ENCODE data around the gene JRKL.

The JRKL gene

GRCh38 chr11:96373826-96374225 is 16.0 kb upstream of the JRKL start:
- in situ Hi-C loops (cut with HindIII; ENCODE audit: low sequenced_read_pairs), result no loop called here
- H3K4me3 ChIP-seq (ENCODE audit: low read depth, low read length), result no peak overlapping the region
- no peak for DNase-seq (ENCODE audit: low read depth)
- TF ChIP-seq CTCF (IDR thresholded peaks at IDR 0.05; ENCODE audit: low read depth, low read length, missing control alignments), result no peak

- H3K4me3 ChIP-seq (ENCODE audit: low read depth, low read length), result no peak overlapping the region
- no peak for DNase-seq (ENCODE audit: low read depth)
- no peak for TF ChIP-seq CTCF (IDR thresholded peaks at IDR 0.05; ENCODE audit: low read depth, low read length, missing control alignments)
- in situ Hi-C loops (cut with HindIII; ENCODE audit: low sequenced_read_pairs), result loop anchor here (25.0 kb wide), 1 partner anchor 539 kb away; no protein-coding TSS in a partner anchor
These were observed 13.0 kb upstream of the JRKL start for GRCh38 chr11:96376796-96377195.

- in situ Hi-C loops (cut with HindIII; ENCODE audit: low sequenced_read_pairs), result loop anchor here (25.0 kb wide), 1 partner anchor 547 kb away; no protein-coding TSS in a partner anchor
- H3K4me3 ChIP-seq (ENCODE audit: low read depth, low read length), result no peak overlapping the region
- no peak for TF ChIP-seq CTCF (IDR thresholded peaks at IDR 0.05; ENCODE audit: low read depth, low read length, missing control alignments)
- DNase-seq (ENCODE audit: low read depth), result no peak
These were observed 5.7 kb upstream of the JRKL start for GRCh38 chr11:96384156-96384555.

GRCh38 chr11:96385187-96385586 is 4.6 kb upstream of the JRKL start:
- in situ Hi-C loops (cut with HindIII; ENCODE audit: low sequenced_read_pairs), result loop anchor here (25.0 kb wide), 1 partner anchor 548 kb away; no protein-coding TSS in a partner anchor
- no peak for DNase-seq (ENCODE audit: low read depth)
- TF ChIP-seq CTCF (IDR thresholded peaks at IDR 0.05; ENCODE audit: low read depth, low read length, missing control alignments), result no peak
- H3K4me3 ChIP-seq (ENCODE audit: low read depth, low read length), result no peak overlapping the region

- peak; percentile 6 for TF ChIP-seq CTCF (IDR thresholded peaks at IDR 0.05; ENCODE audit: low read depth, low read length, missing control alignments)
- in situ Hi-C loops (cut with HindIII; ENCODE audit: low sequenced_read_pairs), result loop anchor here (25.0 kb wide), 1 partner anchor 552 kb away; no protein-coding TSS in a partner anchor
- no peak for DNase-seq (ENCODE audit: low read depth)
- peak overlapping the region; percentile 70 for H3K4me3 ChIP-seq (ENCODE audit: low read depth, low read length)
These were observed 708 bp upstream of the JRKL start for GRCh38 chr11:96388891-96389719.

GRCh38 chr11:96390488-96390792 is 627 bp downstream of the JRKL start:
- in situ Hi-C loops (cut with HindIII; ENCODE audit: low sequenced_read_pairs), result loop anchor here (25.0 kb wide), 1 partner anchor 553 kb away; no protein-coding TSS in a partner anchor
- TF ChIP-seq CTCF (IDR thresholded peaks at IDR 0.05; ENCODE audit: low read depth, low read length, missing control alignments), result no peak
- no peak for DNase-seq (ENCODE audit: low read depth)
- H3K4me3 ChIP-seq (ENCODE audit: low read depth, low read length), result peak overlapping the region; percentile 70

Data from astrocyte of the cerebellum (primary cell).